HCT116 (cell line): ENCODE data around the gene SOS1.

Experiments used
- ATF3 ChIP-seq: IDR thresholded peaks from 2 replicates; pipeline ENCODE4 v1.6.1; 2012
- CEBPB ChIP-seq: IDR thresholded peaks from 2 replicates; pipeline ENCODE4 v1.6.1; 2012; ENCODE audit warnings: low read depth
- CTCF ChIP-seq, 3 experiments: fragments of 200-600 bp in 1 of 3; sonication (generic) in 1 of 3; IDR thresholded peaks in 2 of 3; conservative IDR thresholded peaks in 1 of 3; 2 replicates each; pipeline ENCODE4 v1.5.1; 2012 to 2017; ENCODE audit warnings: low read depth in 2 of 3, low read length in 2 of 3, antibody characterized with exemption in 1 of 3, borderline replicate concordance in 1 of 3, control low read depth in 1 of 3, mild to moderate bottlenecking in 1 of 3, mixed read lengths in 1 of 3, mixed run types in 1 of 3, moderate library complexity in 1 of 3; ENCODE audit not compliant: insufficient read depth in 1 of 3
- ELF1 ChIP-seq: IDR thresholded peaks from 2 replicates; pipeline ENCODE4 v1.6.1; 2012; ENCODE audit warnings: low read depth, borderline replicate concordance
- EZH2 ChIP-seq: fragments of 200-600 bp; sonication (generic); IDR thresholded peaks from 2 replicates; pipeline ENCODE4 v1.6.1; 2017; ENCODE audit warnings: antibody characterized with exemption, mixed run types
- EZH2phosphoT487 ChIP-seq: fragments of 200-600 bp; IDR thresholded peaks from 2 replicates; pipeline ENCODE4 v1.6.1; 2018; ENCODE audit warnings: antibody characterized with exemption, borderline replicate concordance
- MAX ChIP-seq: IDR thresholded peaks from 2 replicates; pipeline ENCODE4 v1.6.1; 2012
- POLR2A ChIP-seq: IDR thresholded peaks from 2 replicates; pipeline ENCODE4 v1.7.0; 2011; ENCODE audit warnings: borderline replicate concordance; ENCODE audit not compliant: insufficient read depth, insufficient read length; ENCODE audit errors: extremely low read depth
- POLR2AphosphoS5 ChIP-seq: IDR thresholded peaks from 2 replicates; pipeline ENCODE4 v1.6.1; 2011; ENCODE audit warnings: mild to moderate bottlenecking, low read depth, low read length, moderate library complexity
- REST ChIP-seq: IDR thresholded peaks from 2 replicates; pipeline ENCODE4 v1.6.1; 2012; ENCODE audit warnings: low read depth
- SIN3A ChIP-seq: IDR thresholded peaks from 2 replicates; pipeline ENCODE4 v1.6.1; 2012; ENCODE audit warnings: low read depth
- SP1 ChIP-seq: IDR thresholded peaks from 2 replicates; pipeline ENCODE4 v1.6.1; 2012; ENCODE audit warnings: low read depth
- YY1 ChIP-seq: IDR thresholded peaks from 2 replicates; pipeline ENCODE4 v1.6.1; 2011; ENCODE audit warnings: low read length, low read depth, moderate library complexity, mild to moderate bottlenecking; ENCODE audit not compliant: insufficient replicate concordance; ENCODE audit errors: extremely low read depth

DNA sequence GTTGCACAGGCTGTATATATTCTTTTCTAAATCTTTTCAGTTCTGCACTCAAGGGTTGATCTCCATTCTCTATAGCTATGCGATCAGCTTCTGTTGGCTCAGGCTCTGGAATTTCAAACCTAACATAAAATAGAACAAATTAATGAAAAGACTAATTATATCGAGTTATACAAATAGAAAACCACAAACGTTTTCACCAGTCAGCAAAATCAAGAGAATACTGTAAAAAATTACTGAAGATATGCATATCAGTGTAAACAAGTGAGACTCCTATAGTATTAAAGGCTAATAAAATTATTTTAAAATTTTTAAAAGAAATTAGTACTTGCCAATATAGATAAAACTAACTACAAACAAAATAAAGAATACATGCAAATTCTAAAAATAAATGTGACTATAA, 107.0 kb downstream of the SOS1 start:
- TF ChIP-seq CTCF (IDR thresholded peaks at IDR 0.05 in 2 of 3, conservative IDR thresholded peaks at IDR 0.05 in 1 of 3; ENCODE audit: borderline replicate concordance in 1 of 3, insufficient read depth in 1 of 3, low read depth in 2 of 3, low read length in 2 of 3) (no peak), EZH2phosphoT487 (no peak), POLR2A (no peak), POLR2AphosphoS5 (no peak), REST (no peak), SP1 (no peak), EZH2 (no peak), SIN3A (no peak), MAX (no peak), YY1 (no peak), ATF3 (no peak), ELF1 (no peak), CEBPB (no peak)
